H1 (cell line): Measurements from ENCODE around the gene RFC1. TPM values are rescaled to one million over a fixed set of nuclear protein-coding genes. Genes with fewer than 3 reads are reported as not detected.

Source experiments
- CTCF ChIA-PET: fragments of 300-600 bp; sonication (Branson Sonifier 250); formaldehyde crosslinking; loops from one replicate; lab custom pipeline; 2021; ENCODE audit not compliant: partially characterized antibody; lab: Charles Lee
- POLR2A ChIA-PET: fragments of 300-600 bp; sonication (Branson Sonifier 250); formaldehyde crosslinking; loops from one replicate; lab custom pipeline; 2021; ENCODE audit warnings: inconsistent platforms; ENCODE audit not compliant: partially characterized antibody; lab: Charles Lee
- DNase-seq, 2 experiments: peaks; one replicate each; pipeline versions ENCODE4 v3.0.0 to v3.0.0-alpha.2; 2010 to 2022; ENCODE audit warnings: low spot score in 2 of 2, low read depth in 1 of 2, mixed read lengths in 1 of 2
- FAIRE-seq: peaks from 2 replicates; lab custom pipeline; 2011; peaks lifted over from hg19 to GRCh38; lab: Jason Lieb, UNC
- H2AFZ ChIP-seq: 2 replicates; pipeline ENCODE4 v1.8.1; 2012; ENCODE audit warnings: low read length, inconsistent platforms
- H2AK5ac ChIP-seq: 2 replicates; pipeline ENCODE4 v1.6.1; 2013; ENCODE audit warnings: low read depth, low read length
- H2BK120ac ChIP-seq: replicated peaks from 2 replicates; pipeline ENCODE3; 2013; ENCODE audit warnings: low read depth, low read length, inconsistent platforms
- H2BK12ac ChIP-seq: 2 replicates; pipeline ENCODE4 v1.6.1; 2013; ENCODE audit warnings: low read depth, low read length
- H2BK15ac ChIP-seq: 2 replicates; pipeline ENCODE4 v1.6.1; 2013; ENCODE audit warnings: low read length
- H2BK20ac ChIP-seq: 2 replicates; pipeline ENCODE4 v1.6.1; 2013; ENCODE audit warnings: low read length
- H2BK5ac ChIP-seq: 2 replicates; pipeline ENCODE4 v1.6.1; 2013; ENCODE audit warnings: low read depth, low read length
- H3K14ac ChIP-seq: 2 replicates; pipeline ENCODE4 v1.6.1; 2013; ENCODE audit warnings: inconsistent platforms; ENCODE audit not compliant: insufficient read length
- H3K18ac ChIP-seq: 2 replicates; pipeline ENCODE4 v1.6.1; 2013; ENCODE audit warnings: low read length; ENCODE audit errors: extremely low read depth
- H3K23ac ChIP-seq: 2 replicates; pipeline ENCODE4 v1.6.1; 2013; ENCODE audit warnings: inconsistent platforms; ENCODE audit not compliant: insufficient read length
- H3K23me2 ChIP-seq: 2 replicates; pipeline ENCODE4 v1.6.1; 2013; ENCODE audit warnings: low read depth, low read length
- H3K27ac ChIP-seq: 2 replicates; pipeline ENCODE4 v1.6.1; 2011; ENCODE audit warnings: low read depth, low read length, inconsistent platforms
- H3K27me3 ChIP-seq, 4 experiments: replicated peaks in 1 of 4; 1 replicate in 1 of 4; 2 replicates in 3 of 4; pipeline versions ENCODE4 v1.6.1 to v1.8.1; 2011 to 2013; ENCODE audit warnings: low read length in 3 of 4, mild to moderate bottlenecking in 3 of 4, inconsistent platforms in 2 of 4, mixed read lengths in 2 of 4, moderate library complexity in 1 of 4; ENCODE audit not compliant: control insufficient read depth in 3 of 4, insufficient read depth in 3 of 4; ENCODE audit errors: extremely low read depth in 1 of 4
- H3K36me3 ChIP-seq, 4 experiments: 2 replicates each; pipeline versions ENCODE4 v1.6.1 to v1.8.1; 2011 to 2013; ENCODE audit warnings: mild to moderate bottlenecking in 4 of 4, low read length in 3 of 4, moderate library complexity in 2 of 4, control low read depth in 1 of 4, inconsistent platforms in 1 of 4; ENCODE audit not compliant: insufficient read depth in 4 of 4, control insufficient read depth in 2 of 4
- H3K4ac ChIP-seq: replicated peaks from 2 replicates; pipeline ENCODE3; 2013; ENCODE audit warnings: low read length, low read depth, mixed read lengths, inconsistent platforms; ENCODE audit not compliant: insufficient read length
- H3K4me1 ChIP-seq, 4 experiments: replicated peaks in 1 of 4; 1 replicate in 1 of 4; 2 replicates in 3 of 4; pipeline versions ENCODE4 v1.6.1 to v1.8.1; 2011 to 2013; ENCODE audit warnings: low read length in 3 of 4, inconsistent platforms in 2 of 4, mixed read lengths in 1 of 4; ENCODE audit not compliant: insufficient read depth in 4 of 4, control insufficient read depth in 3 of 4
- H3K4me2 ChIP-seq, 2 experiments: 2 replicates each; pipeline versions ENCODE4 v1.6.1 to v1.8.1; 2011 to 2013; ENCODE audit warnings: low read depth in 2 of 2, low read length in 2 of 2, control low read depth in 1 of 2, inconsistent platforms in 1 of 2, mild to moderate bottlenecking in 1 of 2; ENCODE audit not compliant: insufficient read depth in 1 of 2
- H3K4me3 ChIP-seq, 4 experiments: fragments of 200-600, 300-600 bp in 1 of 4; sonication (generic), shearing (Covaris generic), sonication (Bioruptor Twin) in 1 of 4; 2 replicates each; pipeline versions ENCODE4 v1.5.1 to v1.8.1; 2011 to 2016; ENCODE audit warnings: low read length in 4 of 4, low read depth in 3 of 4, control low read depth in 2 of 4, inconsistent platforms in 2 of 4, mild to moderate bottlenecking in 2 of 4, mixed read lengths in 1 of 4, moderate library complexity in 1 of 4; ENCODE audit not compliant: insufficient read depth in 2 of 4; ENCODE audit errors: extremely low read depth in 1 of 4
- H3K56ac ChIP-seq: replicated peaks from 2 replicates; pipeline ENCODE3; 2013; ENCODE audit warnings: low read depth, mild to moderate bottlenecking, mixed read lengths, low read length, inconsistent platforms; ENCODE audit not compliant: insufficient read length
- H3K79me1 ChIP-seq: 2 replicates; pipeline ENCODE4 v1.6.1; 2013; ENCODE audit warnings: low read depth, low read length, control low read depth
- H3K79me2 ChIP-seq, 2 experiments: 2 replicates each; pipeline versions ENCODE4 v1.6.1 to v1.8.1; 2012 to 2013; ENCODE audit warnings: low read length in 2 of 2, mild to moderate bottlenecking in 2 of 2, inconsistent platforms in 1 of 2; ENCODE audit not compliant: insufficient read depth in 2 of 2, control insufficient read depth in 1 of 2
- H3K9ac ChIP-seq, 4 experiments: replicated peaks in 1 of 4; 1 replicate in 1 of 4; 2 replicates in 3 of 4; pipeline versions ENCODE4 v1.6.1 to v1.8.1; 2011 to 2013; ENCODE audit warnings: low read depth in 3 of 4, low read length in 3 of 4, control low read depth in 2 of 4, mild to moderate bottlenecking in 2 of 4, moderate library complexity in 2 of 4, inconsistent platforms in 1 of 4; ENCODE audit errors: extremely low read depth in 1 of 4
- H3K9me3 ChIP-seq, 2 experiments: 2 replicates each; pipeline versions ENCODE4 v1.6.1 to v1.8.1; 2012 to 2013; ENCODE audit warnings: mild to moderate bottlenecking in 2 of 2, moderate library complexity in 2 of 2, control low read depth in 1 of 2, inconsistent platforms in 1 of 2, low read depth in 1 of 2, low read length in 1 of 2, mixed read lengths in 1 of 2; ENCODE audit not compliant: insufficient read depth in 2 of 2
- H4K20me1 ChIP-seq, 2 experiments: replicated peaks in 1 of 2; 2 replicates each; pipeline versions ENCODE3 to v1.8.1; 2011 to 2013; ENCODE audit warnings: inconsistent platforms in 2 of 2, low read length in 2 of 2, mild to moderate bottlenecking in 1 of 2; ENCODE audit not compliant: insufficient read depth in 2 of 2, control insufficient read depth in 1 of 2
- H4K5ac ChIP-seq: 2 replicates; pipeline ENCODE4 v1.6.1; 2013; ENCODE audit warnings: low read length, low read depth, mixed read lengths, inconsistent platforms; ENCODE audit not compliant: insufficient read length
- H4K8ac ChIP-seq: 2 replicates; pipeline ENCODE4 v1.8.0; 2013; ENCODE audit warnings: mild to moderate bottlenecking, moderate library complexity, low read length, inconsistent platforms; ENCODE audit not compliant: insufficient read depth; ENCODE audit errors: extremely low read depth
- H4K91ac ChIP-seq: replicated peaks from 2 replicates; pipeline ENCODE3; 2013; ENCODE audit warnings: low read length, mixed read lengths, inconsistent platforms; ENCODE audit not compliant: insufficient read length
- CBX8 ChIP-seq: fragments of 300-800, 300-1000 bp; sonication (generic); IDR thresholded peaks from 2 replicates; pipeline ENCODE4 v1.7.1; 2016; ENCODE audit warnings: low read depth, low read length, borderline replicate concordance
- CHD2 ChIP-seq: IDR thresholded peaks from 2 replicates; pipeline ENCODE4 v1.6.1; 2012; ENCODE audit warnings: low read length, improper control_type of control experiment
- EZH2 ChIP-seq: fragments of 200-600 bp; sonication (generic); IDR thresholded peaks from 2 replicates; pipeline ENCODE4 v1.7.1; 2012; ENCODE audit warnings: low read depth, mild to moderate bottlenecking, moderate library complexity, low read length, inconsistent platforms; ENCODE audit not compliant: severe bottlenecking
- JUN ChIP-seq: IDR thresholded peaks from 2 replicates; pipeline ENCODE4 v1.6.1; 2011; ENCODE audit warnings: low read depth, mild to moderate bottlenecking, improper control_type of control experiment, low read length
- KDM5A ChIP-seq: fragments of 200-600 bp; IDR thresholded peaks from 2 replicates; pipeline ENCODE4 v1.7.1; 2012; ENCODE audit warnings: mild to moderate bottlenecking, low read length, inconsistent platforms, mixed read lengths
- NRF1 ChIP-seq: IDR thresholded peaks from 2 replicates; pipeline ENCODE4 v1.6.1; 2011; ENCODE audit warnings: mild to moderate bottlenecking, low read depth, low read length, improper control_type of control experiment
- YY1 ChIP-seq: IDR thresholded peaks from 2 replicates; pipeline ENCODE4 v1.6.1; 2011; ENCODE audit warnings: low read depth, mild to moderate bottlenecking, low read length
- ZNF274 ChIP-seq: IDR thresholded peaks from 2 replicates; pipeline ENCODE4 v1.7.0; 2012; ENCODE audit warnings: low read length, borderline replicate concordance; ENCODE audit errors: extremely low read depth
- WGBS, 2 experiments: shearing (Covaris generic) in 1 of 2; methylation state at CpG; one replicate each; pipeline versions ENCODE4 v1.1.6 to v1.1.7; 2013 to 2015; ENCODE audit warnings: low lambda C conversion rate in 2 of 2, mixed read lengths in 2 of 2, inconsistent platforms in 1 of 2, low coverage in 1 of 2, missing lambda C conversion rate in 1 of 2; ENCODE audit not compliant: insufficient replicate concordance in 2 of 2, insufficient coverage in 1 of 2, insufficient read length in 1 of 2; ENCODE audit errors: extremely low coverage in 1 of 2, missing lambda C conversion rate in 1 of 2; 5-methylcytosine and 5-hydroxymethylcytosine counted together
- polyA plus RNA-seq, 7 experiments: library from polyadenylated mRNA; depleted of rRNA in 3 of 7; stranded (reverse) in 5 of 7; unstranded in 2 of 7; fragments of >200 nt in 5 of 7; fragments of 200-250 nt in 2 of 7; gene quantifications; 1 replicate in 5 of 7; 2 replicates in 1 of 7; 4 replicates in 1 of 7; pipeline versions ENCODE4 v1.2.1 to v1.2.3, GENCODE V29; 2011 to 2013; ENCODE audit warnings: missing spikeins in 2 of 7, mixed read lengths in 2 of 7
- total RNA-seq: library from RNA; stranded (reverse); fragmentation: NEBNext Ultra II Directional; extraction: Animal tissue kit (Norgen Biotek cat#: 25700); gene quantifications from 2 replicates; pipeline ENCODE4 v1.2.1, GENCODE V29; 2021

Gene RFC1
- total and polyA plus RNA-seq, 2 of the 8 experiments (the other 6 are each of a cell fraction or from before 2014, with no cell fraction given): 16.0 to 83.8 TPM

- CTCF ChIA-PET: interaction anchor here (0.6 to 1.8 kb wide), 3 partner anchors 47 to 1560 kb away, joined by 3 to 4 read pairs (median 4); no protein-coding TSS in a partner anchor
- 82% methylated on average over 2 of the region's 2 CpGs; no CpG with 5 or more reads in 1 of the 2 experiments for WGBS, 2 experiments
Measured at GRCh38 chr4:39285853-39286252, 80.3 kb downstream of the RFC1 start.

More at GRCh38 chr4:39285853-39286252, 80.3 kb downstream of the RFC1 start:
- Histone ChIP-seq H2BK20ac (no peak overlapping the region), H2BK5ac (no peak overlapping the region), H3K56ac (no peak overlapping the region), H3K27ac (no peak overlapping the region), H3K4ac (no peak overlapping the region), H3K4me1 (no peaks in the 10 kb centered on the region), H3K23me2 (no peaks in the 10 kb centered on the region), H3K18ac (no peak overlapping the region), H2AFZ (no peak overlapping the region), H3K4me3 (no peak overlapping the region), H3K4me2 (no peak overlapping the region), H3K79me1 (no peaks in the 10 kb centered on the region), H4K5ac (no peak overlapping the region), H2BK120ac (no peak overlapping the region), H3K79me2 (no peaks in the 10 kb centered on the region), H4K20me1 (no peaks in the 10 kb centered on the region), H4K91ac (no peak overlapping the region), H3K36me3 (peaks cover 12 to 45% (median 20%) of the 10 kb centered on the region in 4 experiments), H3K27me3 (no peaks in the 10 kb centered on the region), H3K14ac (no peak overlapping the region), H4K8ac (no peak overlapping the region), H3K9me3 (no peaks in the 10 kb centered on the region), H3K23ac (no peak overlapping the region), H2BK12ac (no peak overlapping the region), H3K9ac (no peak overlapping the region), H2AK5ac (no peak overlapping the region), H2BK15ac (no peak overlapping the region)
- FAIRE-seq (no peak), DNase-seq (no peak)
- POLR2A ChIA-PET: interaction anchor here (0.7 to 1.5 kb wide), 6 partner anchors 10 to 360 kb away, joined by 3 to 4 read pairs (median 3); no protein-coding TSS in a partner anchor
- TF ChIP-seq KDM5A: no peak
- TF ChIP-seq CHD2: no peak
- TF ChIP-seq JUN: no peak
- no peak for TF ChIP-seq CBX8
- TF ChIP-seq ZNF274: no peak
- no peak for TF ChIP-seq NRF1
- no peak for TF ChIP-seq EZH2
- TF ChIP-seq YY1: no peak
